ENCODE results near the gene ZDBF2.
"Not testable (repeated sequence)": the region's sequence is repeated elsewhere in the genome, so short reads cannot be mapped to it uniquely, and the experiment has no call there.

The ZDBF2 gene

DNA sequence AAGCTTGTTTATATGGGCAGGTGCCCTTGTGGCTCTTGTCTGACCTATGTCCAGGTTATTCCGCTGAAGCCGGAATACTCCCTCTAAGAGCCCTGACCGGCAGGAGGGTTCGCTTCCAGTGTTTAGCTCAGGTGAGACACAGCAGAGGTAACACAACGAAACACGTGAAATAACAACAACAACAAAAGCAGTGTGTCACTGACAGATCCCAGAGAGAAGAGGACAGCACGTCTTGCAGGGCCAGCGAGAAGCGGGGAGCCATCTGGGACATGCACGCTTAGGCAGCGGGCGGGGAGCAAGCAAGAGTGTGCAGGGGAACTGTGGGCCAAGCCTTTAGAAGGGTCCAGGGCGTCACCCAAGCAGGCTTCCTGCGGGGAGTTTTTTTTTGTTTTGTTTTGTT lies 17.1 kb upstream of the ZDBF2 start:
- H3K27ac ChIP-seq: no peak overlapping the region
- H3K4me2 ChIP-seq: no peak overlapping the region
- H3K9ac ChIP-seq: no peak overlapping the region
- H3K36me3 ChIP-seq (ENCODE audit: insufficient read depth): no peaks in the 10 kb centered on the region
- H3K27me3 ChIP-seq (ENCODE audit: insufficient read depth, low read depth): no peaks in the 10 kb centered on the region
- peaks cover 18% of the 10 kb centered on the region for H3K4me1 ChIP-seq (ENCODE audit: low read depth, poor library complexity, severe bottlenecking)
- H3K4me3 ChIP-seq (IDR thresholded peaks at IDR 0.05; ENCODE audit: insufficient read depth, low read depth, low read length): no peak overlapping the region
- H3K79me2 ChIP-seq (ENCODE audit: insufficient read depth, low read depth): no peaks in the 10 kb centered on the region
- no peaks in the 10 kb centered on the region for H4K20me1 ChIP-seq (ENCODE audit: insufficient read depth)
- TF ChIP-seq, protein P1, sequence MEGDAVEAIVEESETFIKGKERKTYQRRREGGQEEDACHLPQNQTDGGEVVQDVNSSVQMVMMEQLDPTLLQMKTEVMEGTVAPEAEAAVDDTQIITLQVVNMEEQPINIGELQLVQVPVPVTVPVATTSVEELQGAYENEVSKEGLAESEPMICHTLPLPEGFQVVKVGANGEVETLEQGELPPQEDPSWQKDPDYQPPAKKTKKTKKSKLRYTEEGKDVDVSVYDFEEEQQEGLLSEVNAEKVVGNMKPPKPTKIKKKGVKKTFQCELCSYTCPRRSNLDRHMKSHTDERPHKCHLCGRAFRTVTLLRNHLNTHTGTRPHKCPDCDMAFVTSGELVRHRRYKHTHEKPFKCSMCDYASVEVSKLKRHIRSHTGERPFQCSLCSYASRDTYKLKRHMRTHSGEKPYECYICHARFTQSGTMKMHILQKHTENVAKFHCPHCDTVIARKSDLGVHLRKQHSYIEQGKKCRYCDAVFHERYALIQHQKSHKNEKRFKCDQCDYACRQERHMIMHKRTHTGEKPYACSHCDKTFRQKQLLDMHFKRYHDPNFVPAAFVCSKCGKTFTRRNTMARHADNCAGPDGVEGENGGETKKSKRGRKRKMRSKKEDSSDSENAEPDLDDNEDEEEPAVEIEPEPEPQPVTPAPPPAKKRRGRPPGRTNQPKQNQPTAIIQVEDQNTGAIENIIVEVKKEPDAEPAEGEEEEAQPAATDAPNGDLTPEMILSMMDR (conservative IDR thresholded peaks at IDR 0.05; ENCODE audit: low read depth, low read length): no peak
- H2AFZ ChIP-seq (ENCODE audit: low read depth): no peak overlapping the region

DNA sequence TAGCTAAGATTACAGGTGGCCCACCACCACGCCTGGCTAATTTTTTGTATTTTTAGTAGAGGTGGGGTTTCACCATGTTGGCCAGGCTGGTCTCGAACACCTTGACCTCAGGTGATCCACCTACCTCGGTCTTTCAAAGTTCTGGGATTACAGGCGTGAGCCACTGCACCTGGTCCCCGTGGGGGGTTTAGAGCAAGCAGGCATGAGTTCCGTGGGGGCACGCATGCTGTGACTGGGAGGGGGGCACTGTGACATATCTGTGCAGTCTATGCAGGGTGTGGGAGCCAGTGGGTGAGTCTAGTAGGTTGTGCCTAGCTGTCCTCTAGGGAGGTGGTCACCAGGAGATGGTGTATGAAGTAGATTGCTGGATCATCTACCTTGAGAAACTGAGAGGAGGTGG lies 16.6 kb upstream of the ZDBF2 start:
- Histone ChIP-seq H3K4me3 (IDR thresholded peaks at IDR 0.05; ENCODE audit: insufficient read depth, low read depth, low read length) (no peak overlapping the region), H3K4me2 (no peak overlapping the region), H3K79me2 (ENCODE audit: insufficient read depth, low read depth) (no peaks in the 10 kb centered on the region), H3K4me1 (ENCODE audit: low read depth, poor library complexity, severe bottlenecking) (peaks cover 18% of the 10 kb centered on the region), H2AFZ (ENCODE audit: low read depth) (no peak overlapping the region), H4K20me1 (ENCODE audit: insufficient read depth) (no peaks in the 10 kb centered on the region), H3K27me3 (ENCODE audit: insufficient read depth, low read depth) (no peaks in the 10 kb centered on the region), H3K27ac (no peak overlapping the region), H3K9ac (no peak overlapping the region), H3K36me3 (ENCODE audit: insufficient read depth) (no peaks in the 10 kb centered on the region)
- TF ChIP-seq, protein P1 (conservative IDR thresholded peaks at IDR 0.05; ENCODE audit: low read depth, low read length): no peak

DNA sequence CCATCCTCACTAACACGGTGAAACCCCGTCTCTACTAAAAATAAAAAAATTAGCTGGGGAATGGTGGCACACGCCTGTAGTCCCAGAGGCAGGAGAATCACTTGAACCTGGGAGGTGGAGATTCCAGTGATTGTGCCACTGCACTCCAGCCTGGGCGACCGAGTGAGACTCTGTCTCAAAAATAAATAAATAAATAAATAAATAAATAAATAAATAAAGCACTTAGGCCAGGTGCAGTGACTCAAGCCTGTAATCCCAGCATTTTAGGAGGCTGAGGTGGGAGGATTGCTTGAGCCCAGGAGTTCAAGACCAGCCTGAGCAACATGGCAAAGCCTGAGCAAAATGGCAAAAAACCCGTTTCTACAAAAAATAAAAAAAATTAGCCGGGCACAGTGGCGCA lies 15.8 kb upstream of the ZDBF2 start:
- H2AFZ ChIP-seq (ENCODE audit: low read depth); H3K79me2 ChIP-seq (ENCODE audit: insufficient read depth, low read depth); H4K20me1 ChIP-seq (ENCODE audit: insufficient read depth); H3K27ac ChIP-seq; H3K36me3 ChIP-seq (ENCODE audit: insufficient read depth); H3K4me3 ChIP-seq (IDR thresholded peaks at IDR 0.05; ENCODE audit: insufficient read depth, low read depth, low read length); H3K27me3 ChIP-seq (ENCODE audit: insufficient read depth, low read depth); H3K4me2 ChIP-seq; H3K9ac ChIP-seq: not testable (repeated sequence)
- peaks cover 18% of the 10 kb centered on the region for H3K4me1 ChIP-seq (ENCODE audit: low read depth, poor library complexity, severe bottlenecking)

DNA sequence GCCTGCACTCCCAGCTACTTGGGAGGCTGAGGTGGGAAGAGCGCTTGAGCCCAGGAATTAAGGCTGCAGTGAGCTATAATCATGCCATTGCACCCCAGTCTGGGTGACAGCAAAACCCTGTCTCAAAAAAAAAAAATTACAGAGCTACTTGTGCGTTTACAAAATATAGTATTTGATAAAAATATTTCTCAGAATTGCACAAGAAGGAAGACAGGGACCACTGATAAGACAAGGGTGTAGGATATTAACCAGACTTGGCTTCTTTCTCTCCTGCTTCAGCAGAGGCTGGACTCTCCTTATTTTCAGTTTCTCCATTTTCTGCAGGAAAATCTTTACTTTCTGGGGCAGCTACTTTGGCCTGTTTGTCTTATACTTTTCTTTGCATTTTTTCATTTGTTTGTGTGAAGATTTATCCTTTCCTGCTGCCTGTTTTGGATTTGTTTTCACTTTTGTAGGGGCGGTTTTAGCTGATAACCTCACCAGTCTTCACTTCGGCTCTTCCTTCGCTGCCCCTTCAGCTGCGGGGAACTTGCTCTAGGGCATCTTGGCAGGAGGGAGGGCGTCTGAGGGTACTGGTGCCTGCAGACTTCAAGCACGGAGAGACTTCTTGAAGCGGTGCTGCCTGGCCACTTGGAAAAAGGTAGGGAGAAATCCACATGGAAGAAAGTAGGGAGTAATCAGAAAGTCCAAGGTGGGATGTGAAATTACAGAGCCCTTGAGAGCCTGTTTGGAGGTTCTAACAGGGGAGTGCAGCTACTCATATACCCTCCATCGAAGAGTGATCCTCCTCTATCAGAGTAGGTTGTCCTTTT lies 14.9 kb upstream of the ZDBF2 start:
- Histone ChIP-seq H3K27ac (no peak overlapping the region), H3K36me3 (ENCODE audit: insufficient read depth) (no peaks in the 10 kb centered on the region), H3K9ac (no peak overlapping the region), H3K79me2 (ENCODE audit: insufficient read depth, low read depth) (no peaks in the 10 kb centered on the region), H3K4me2 (peak overlapping the region; percentile 45; the same call in 1 of the 2 replicates), H3K27me3 (ENCODE audit: insufficient read depth, low read depth) (no peaks in the 10 kb centered on the region), H4K20me1 (ENCODE audit: insufficient read depth) (no peaks in the 10 kb centered on the region), H3K4me1 (ENCODE audit: low read depth, poor library complexity, severe bottlenecking) (peaks cover 18% of the 10 kb centered on the region), H2AFZ (ENCODE audit: low read depth) (peak overlapping the region; percentile 67; the same call in 1 of the 2 replicates), H3K4me3 (IDR thresholded peaks at IDR 0.05; ENCODE audit: insufficient read depth, low read depth, low read length) (no peak overlapping the region)
- TF ChIP-seq, protein P1 (conservative IDR thresholded peaks at IDR 0.05; ENCODE audit: low read depth, low read length): no peak

All from KMS-11 (cell line).